ENCODE results near the gene FRY.

The FRY gene

DNA sequence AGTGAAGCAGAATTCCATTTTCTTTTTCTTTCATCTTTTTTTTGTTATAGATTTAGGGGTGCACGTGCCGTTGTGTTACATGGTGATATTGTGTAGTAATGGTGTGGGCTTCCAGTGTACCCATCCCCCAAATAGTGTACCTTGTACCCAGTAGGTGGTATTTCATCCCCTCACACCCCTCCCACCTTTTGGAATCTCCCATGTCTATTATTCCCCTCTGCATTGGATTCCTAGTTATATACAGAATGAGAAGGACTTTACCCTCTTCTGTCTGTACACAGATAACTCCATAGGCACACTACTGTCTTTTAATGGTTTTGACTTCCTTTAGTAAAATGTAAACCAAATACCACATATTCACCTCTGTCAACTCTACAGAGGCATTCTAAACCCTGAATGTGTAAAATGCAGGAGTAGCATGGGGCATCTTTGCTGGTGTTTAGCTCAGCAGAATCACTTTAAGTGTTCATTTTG is 28.0 kb downstream of the FRY start:
- no peak for DNase-seq (ENCODE audit: low read depth)
- TF ChIP-seq, protein P1, sequence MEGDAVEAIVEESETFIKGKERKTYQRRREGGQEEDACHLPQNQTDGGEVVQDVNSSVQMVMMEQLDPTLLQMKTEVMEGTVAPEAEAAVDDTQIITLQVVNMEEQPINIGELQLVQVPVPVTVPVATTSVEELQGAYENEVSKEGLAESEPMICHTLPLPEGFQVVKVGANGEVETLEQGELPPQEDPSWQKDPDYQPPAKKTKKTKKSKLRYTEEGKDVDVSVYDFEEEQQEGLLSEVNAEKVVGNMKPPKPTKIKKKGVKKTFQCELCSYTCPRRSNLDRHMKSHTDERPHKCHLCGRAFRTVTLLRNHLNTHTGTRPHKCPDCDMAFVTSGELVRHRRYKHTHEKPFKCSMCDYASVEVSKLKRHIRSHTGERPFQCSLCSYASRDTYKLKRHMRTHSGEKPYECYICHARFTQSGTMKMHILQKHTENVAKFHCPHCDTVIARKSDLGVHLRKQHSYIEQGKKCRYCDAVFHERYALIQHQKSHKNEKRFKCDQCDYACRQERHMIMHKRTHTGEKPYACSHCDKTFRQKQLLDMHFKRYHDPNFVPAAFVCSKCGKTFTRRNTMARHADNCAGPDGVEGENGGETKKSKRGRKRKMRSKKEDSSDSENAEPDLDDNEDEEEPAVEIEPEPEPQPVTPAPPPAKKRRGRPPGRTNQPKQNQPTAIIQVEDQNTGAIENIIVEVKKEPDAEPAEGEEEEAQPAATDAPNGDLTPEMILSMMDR (IDR thresholded peaks at IDR 0.05; ENCODE audit: insufficient read depth, low read depth, low read length, missing control alignments): no peak
- H3K4me3 ChIP-seq (ENCODE audit: low read length): no peak overlapping the region

DNA sequence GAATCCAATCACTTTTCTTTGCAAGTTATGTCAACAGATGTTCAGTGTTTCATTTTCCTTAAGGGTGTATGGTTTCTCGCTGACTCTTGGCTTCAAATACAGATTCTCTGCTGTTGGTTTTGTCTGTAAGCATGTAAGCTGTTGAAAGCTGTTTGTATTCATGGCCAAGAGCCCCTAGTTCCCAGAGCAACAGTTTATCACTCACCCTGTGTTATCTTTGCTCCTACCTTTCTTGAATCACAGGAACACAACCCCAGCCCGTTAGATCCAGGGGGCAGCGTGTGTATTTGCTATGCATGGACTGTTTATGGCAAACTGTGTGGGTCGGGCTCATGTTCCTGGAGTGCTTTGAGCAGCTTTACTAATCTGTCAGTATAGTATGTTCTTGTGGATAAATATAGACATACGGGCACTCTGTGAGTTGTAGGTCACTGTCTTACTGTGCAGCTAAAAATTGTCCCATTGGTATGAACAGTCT is 28.9 kb downstream of the FRY start:
- TF ChIP-seq, protein P1 (IDR thresholded peaks at IDR 0.05; ENCODE audit: insufficient read depth, low read depth, low read length, missing control alignments): no peak
- DNase-seq (ENCODE audit: low read depth): no peak
- no peak overlapping the region for H3K4me3 ChIP-seq (ENCODE audit: low read length)

DNA sequence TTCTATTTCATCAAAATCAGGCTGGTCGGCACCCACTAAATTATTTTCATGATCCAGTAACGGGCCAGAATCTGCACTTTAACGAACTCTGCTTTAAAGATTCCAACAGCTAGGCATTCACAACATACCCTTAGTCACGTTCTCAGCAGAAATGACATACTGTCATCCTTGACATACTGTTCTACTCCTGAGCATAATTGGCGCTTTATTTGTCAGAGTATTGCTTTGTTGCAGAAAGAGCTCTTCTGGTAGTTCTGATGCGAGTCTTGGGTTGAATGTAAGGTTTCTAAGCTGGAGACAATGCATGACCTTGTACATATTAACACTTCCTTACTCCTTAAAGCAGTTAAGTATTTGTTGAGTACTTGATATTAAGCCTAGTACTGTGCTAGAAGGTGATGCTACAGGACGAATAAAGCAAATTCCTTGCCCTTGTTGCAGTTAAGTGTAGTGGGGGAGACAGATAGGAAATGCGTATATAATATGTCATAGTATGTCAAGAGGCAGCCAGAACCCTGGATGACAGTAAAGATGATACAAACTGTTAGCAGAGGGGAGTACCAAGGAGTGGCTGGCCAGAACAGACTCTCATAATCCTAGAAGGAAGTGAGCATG is 32.2 kb downstream of the FRY start:
- TF ChIP-seq, protein P1 (IDR thresholded peaks at IDR 0.05; ENCODE audit: insufficient read depth, low read depth, low read length, missing control alignments): no peak
- DNase-seq (ENCODE audit: low read depth): no peak
- H3K4me3 ChIP-seq (ENCODE audit: low read length): no peak overlapping the region

DNA sequence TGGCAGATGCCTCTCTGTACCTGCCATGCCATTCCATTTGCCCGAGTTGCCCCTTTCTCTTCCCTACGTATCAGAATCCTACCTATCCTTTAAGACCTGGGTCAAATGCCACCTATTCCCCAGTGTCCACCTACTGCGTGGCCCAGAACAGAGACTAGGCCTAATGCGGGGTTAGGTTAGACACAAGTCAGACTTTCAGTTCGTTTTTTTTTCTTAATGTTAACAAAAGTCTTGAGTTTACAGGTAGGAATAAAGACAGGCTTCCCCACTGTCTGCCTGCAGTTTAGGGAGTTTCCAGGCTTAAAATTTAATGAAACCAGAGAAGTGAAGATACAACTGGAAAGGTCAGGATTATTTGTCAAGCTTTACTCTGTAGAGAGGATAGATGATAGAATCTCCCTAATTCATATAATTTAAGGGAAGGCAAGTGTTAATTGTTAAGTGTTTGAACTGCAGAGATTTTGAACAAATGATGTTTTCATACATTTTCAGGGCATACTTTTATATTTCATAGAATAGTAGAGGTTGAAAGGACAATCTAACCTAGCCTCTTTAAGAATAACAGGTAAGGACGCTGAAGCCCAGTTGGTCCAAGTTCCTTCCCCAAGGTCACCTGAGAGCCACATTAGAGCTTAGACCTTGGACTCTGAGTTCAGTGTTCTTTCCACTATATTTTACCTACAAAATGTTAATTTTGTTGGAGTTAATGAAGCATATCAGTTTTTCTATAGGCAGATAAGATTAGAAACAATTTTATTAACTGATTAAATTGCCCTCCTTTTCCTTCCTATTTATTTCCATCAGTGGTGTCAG is 35.8 kb downstream of the FRY start:
- DNase-seq (ENCODE audit: low read depth): no peak
- H3K4me3 ChIP-seq (ENCODE audit: low read length): no peak overlapping the region
- TF ChIP-seq, protein P1 (IDR thresholded peaks at IDR 0.05; ENCODE audit: insufficient read depth, low read depth, low read length, missing control alignments): no peak

DNA sequence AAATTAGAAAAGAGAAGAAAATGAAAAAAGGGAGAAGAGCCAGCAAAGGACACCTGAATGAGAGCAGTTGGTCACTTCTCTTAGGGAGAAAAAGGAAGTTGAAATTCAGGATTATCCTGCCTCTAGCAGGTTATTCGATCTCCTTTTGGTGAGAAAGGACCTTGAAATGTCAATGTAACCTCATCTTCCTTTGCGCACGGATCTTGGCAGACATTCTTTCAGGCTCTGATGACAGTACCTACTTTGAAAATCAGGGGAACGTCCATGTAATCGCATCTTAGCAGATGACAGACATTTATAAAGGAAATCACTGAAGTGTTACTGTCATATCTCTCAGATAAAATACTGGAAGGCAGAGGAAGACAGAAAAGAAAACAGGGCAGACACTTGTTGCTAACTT is 36.7 kb downstream of the FRY start:
- H3K4me3 ChIP-seq (ENCODE audit: low read length): no peak overlapping the region
- no peak for DNase-seq (ENCODE audit: low read depth)
- TF ChIP-seq, protein P1 (IDR thresholded peaks at IDR 0.05; ENCODE audit: insufficient read depth, low read depth, low read length, missing control alignments): no peak

DNA sequence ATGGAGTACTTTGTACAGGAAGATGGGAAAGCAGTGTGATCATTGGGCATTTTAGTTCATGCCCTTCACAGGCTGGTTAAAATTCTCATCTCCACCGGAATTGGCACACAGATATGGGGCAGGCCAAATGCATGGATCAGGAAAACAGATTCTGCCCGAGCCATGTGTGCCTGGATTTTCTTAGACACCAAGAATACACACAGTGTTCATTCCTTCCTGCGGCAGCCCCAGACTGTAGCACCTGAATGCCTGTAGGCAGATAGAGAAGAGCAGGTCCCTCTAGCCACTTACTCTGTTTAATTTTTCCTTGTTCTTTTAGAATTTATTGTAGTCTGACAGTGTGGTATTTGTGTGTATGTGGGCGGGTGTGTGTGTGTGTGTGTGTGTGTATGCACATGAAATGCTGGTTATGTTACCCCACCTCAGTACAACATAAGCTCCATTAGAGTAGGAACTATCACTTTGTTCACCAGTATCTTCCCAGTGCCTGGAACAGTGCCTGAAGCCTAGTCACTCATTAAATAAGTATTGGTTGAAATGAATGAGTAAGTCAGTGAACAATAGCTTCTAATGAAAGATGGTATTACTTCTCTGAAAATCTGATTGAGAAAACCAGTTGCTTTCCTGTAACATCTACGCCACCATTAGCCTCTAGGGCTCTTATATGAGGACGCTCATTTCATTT is 41.7 kb downstream of the FRY start:
- no peak overlapping the region for H3K4me3 ChIP-seq (ENCODE audit: low read length)
- TF ChIP-seq, protein P1 (IDR thresholded peaks at IDR 0.05; ENCODE audit: insufficient read depth, low read depth, low read length, missing control alignments): no peak
- DNase-seq (ENCODE audit: low read depth): no peak

Measured in epithelial cell of esophagus (primary cell).